ENCODE data around the gene ALCAM.

ALCAM gene

GRCh38 chr3:105527949-105528348 is 161.2 kb downstream of the ALCAM start:
- DNase-seq (ENCODE audit: low read depth in 2 of 2): no peak

GRCh38 chr3:105528955-105529354 is 162.2 kb downstream of the ALCAM start:
- no peak for DNase-seq (ENCODE audit: low read depth in 2 of 2)

- DNase-seq (ENCODE audit: low read depth in 2 of 2): no peak
Observed at GRCh38 chr3:105529456-105529855, 162.7 kb downstream of the ALCAM start.

DNA sequence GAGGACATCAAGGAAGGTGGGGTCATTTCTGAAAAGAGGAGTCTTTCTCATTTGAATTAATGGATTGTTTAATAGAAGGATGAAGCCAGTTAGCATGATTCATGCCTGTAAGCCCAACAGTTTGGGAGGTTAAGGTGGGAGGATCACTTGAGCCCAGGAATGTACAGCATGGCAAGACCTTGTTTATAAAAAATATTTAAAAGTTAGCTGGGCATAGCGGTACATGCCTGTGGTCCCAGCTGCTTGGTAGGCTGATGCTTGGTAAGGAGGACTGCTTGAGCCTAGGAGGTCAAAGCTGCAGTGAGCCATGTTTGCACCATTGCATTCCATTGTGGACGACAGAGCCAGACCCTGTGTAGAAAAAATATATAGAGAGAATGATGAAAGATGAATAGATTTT is 165.5 kb downstream of the ALCAM start:
- DNase-seq (ENCODE audit: low read depth in 2 of 2): no peak

DNA sequence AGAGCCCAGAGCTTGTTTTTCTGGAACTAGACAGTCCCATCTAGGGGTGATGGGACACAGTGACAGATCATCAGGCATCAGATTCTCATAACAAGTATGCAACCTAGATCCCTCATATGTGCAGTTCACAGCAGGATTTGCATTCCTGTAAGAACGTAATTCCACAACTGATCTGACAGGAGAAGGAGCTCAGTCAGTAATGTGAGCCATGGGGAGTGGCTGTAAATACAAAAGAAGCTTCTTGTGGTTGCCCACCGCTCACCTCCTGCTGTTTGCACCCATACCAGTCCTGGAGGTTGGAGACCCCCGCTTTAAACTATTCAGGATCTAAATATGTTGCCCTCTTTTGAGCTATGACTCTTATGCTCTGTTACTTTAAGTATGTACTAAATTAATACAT is 167.3 kb downstream of the ALCAM start:
- DNase-seq (ENCODE audit: low read depth in 2 of 2): no peak

- no peak for DNase-seq (ENCODE audit: low read depth in 2 of 2)
Observed at GRCh38 chr3:105534491-105534890, 167.8 kb downstream of the ALCAM start.

DNA sequence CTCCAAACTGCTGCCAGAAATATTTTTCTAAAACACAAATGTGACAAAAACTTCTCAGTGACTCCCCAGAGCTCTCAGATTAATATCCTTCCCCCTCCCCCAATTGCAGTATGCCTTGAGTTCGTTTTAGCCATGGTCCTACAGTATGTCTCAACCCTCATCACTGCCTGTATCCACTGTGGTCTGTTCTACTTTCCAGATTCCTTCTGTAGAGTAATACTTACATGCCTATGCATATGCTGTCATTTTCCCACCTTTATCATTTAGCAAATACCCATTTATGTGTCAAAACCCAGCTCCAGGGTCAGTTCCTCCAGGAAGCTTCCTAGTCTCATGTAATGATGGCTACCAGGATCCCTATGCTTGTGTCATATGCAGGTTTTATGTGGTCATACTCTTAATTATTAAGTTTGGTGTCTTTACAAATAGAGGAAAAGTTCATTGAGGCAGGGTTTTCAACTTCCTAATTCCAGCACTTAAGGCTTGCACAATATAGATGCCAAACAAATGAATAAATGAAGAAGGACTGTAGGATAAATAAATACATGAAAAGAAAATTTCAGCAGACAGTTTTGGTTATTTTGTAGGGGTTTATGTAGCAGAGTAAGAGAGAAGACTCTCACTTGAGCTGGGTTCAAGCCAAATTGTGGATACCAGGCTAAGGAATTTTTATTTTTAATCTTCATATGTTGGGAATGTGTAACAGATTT is 170.8 kb downstream of the ALCAM start:
- no peak for DNase-seq (ENCODE audit: low read depth in 2 of 2)

DNA sequence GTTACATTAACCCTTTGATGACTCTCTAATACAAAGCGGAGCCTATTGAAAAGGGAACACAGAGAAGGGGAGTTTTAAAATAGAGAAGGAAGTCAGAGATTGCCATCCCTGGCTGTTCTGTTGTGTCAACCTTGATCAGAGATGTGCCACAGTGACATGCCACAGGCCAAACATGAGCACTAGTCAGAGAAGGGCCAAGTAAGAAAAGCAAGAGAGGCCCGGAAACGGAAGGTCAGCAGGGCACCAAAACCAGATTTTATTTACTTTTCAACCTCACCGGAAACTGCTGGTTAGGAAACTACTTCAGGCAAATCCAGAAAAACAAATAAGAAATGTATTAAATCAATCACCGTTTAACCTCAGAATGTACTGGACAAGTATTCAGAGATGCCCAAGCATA is 171.8 kb downstream of the ALCAM start:
- DNase-seq (ENCODE audit: low read depth in 2 of 2): no peak

DNA sequence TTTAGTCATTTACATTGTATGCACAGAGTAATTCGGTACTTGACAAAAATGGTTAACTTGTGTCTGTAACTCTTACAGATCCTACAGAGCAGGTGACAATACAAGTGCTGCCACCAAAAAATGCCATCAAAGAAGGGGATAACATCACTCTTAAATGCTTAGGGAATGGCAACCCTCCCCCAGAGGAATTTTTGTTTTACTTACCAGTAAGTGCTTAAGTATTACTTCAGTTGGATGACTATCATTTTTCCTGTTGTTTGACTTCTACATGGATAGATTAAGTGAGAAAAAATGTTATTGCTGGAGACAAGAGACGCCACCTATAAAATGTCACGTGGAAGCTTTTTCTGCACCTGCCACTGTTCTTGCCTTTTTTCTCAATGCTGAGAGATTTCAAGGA is 173.2 kb downstream of the ALCAM start:
- DNase-seq (ENCODE audit: low read depth in 2 of 2): no peak

- DNase-seq (ENCODE audit: low read depth in 2 of 2): no peak
Observed at GRCh38 chr3:105542282-105543019, 175.7 kb downstream of the ALCAM start.

DNA sequence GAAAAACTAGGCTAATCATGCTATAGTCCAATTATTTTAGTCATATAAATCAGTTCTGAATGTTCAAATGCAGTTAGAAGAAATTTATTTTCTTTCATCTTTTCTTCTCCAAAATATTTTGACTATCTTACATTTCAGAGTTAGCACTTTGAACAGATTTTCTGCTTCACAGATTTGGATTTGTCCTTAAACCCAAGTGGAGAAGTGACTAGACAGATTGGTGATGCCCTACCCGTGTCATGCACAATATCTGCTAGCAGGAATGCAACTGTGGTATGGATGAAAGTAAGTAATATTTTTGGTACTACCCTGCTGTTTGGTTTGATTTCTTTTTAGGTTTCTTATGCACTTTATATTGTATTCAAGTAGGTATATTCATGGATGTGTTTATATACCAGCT is 178.3 kb downstream of the ALCAM start:
- no peak for DNase-seq (ENCODE audit: low read depth in 2 of 2)

DNA sequence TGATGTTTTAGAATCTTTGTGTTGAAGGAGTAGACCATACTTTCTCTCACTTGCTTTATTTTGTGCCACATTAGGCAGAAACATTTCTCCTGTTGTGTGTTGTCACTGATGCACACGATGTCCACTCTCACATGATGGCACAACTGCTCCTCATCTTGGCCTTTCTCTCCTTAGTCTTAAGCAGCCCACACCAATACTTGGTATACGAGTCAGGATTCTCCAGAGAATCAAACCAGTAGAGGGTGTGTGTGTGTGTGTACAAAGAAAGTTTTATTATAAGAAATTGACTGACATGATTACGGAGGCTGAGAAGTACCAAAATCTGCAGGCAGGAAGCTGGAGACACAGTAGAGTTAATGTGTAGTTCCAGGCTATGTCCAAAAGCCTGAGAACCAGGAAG is 187.1 kb downstream of the ALCAM start:
- DNase-seq (ENCODE audit: low read depth in 2 of 2): no peak

DNA sequence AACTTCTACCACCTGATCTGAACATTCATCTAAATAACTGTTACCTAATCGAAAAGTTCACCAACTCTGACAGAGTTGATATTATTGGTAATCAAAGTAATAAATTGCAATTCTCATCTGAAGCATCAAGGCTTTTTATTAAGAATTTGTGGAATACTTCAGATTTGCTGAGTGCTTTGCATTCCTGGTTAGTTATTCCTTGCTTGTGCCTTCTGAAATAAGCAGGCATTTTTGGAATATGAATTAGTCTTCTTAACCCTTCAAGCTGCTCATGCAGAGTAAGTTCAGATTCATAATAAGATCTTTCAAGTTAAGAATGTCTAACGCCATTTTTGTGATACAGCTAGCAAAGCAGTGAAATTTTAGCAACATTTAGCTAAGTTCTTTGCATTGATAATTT is 188.5 kb downstream of the ALCAM start:
- no peak for DNase-seq (ENCODE audit: low read depth in 2 of 2)

GRCh38 chr3:105559856-105560255 is 193.1 kb downstream of the ALCAM start:
- DNase-seq (ENCODE audit: low read depth in 2 of 2): no peak

GRCh38 chr3:105561876-105562275 is 195.2 kb downstream of the ALCAM start:
- no peak for DNase-seq (ENCODE audit: low read depth in 2 of 2)

DNA sequence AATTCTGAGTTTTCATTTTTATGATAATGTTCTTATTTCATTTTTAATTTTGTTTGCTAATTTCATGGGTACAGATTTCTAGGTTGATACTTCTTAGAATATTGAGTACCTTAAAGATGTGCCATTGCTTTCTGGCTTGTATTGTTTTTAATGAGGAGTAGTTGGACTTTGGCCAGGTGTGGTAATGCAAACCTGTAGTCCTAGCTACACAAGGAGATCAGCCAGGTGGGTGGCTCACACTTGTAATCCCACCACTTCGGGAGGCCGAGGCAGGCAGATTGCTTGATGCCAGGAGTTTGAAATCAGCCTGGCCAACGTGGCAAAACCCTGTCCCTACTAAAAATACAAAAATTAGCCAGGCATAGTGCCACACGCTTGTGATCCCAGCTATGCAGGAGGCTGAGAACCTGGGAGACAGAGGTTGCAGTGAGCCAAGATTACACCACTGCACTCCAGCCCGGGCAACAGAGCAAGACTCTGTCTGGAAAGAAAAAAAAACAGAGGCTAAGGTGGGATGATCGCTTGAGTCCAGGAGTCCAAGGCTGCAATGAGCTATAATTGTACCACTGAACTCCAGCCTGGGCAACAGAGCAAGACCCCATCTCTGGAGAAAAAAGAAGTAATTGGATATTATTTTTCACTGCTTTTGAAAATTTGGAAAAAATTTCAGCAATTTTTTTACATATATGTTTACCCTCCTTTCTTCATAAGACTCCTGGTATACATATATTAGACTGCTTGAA is 198.0 kb downstream of the ALCAM start:
- DNase-seq (ENCODE audit: low read depth in 2 of 2): no peak

DNA sequence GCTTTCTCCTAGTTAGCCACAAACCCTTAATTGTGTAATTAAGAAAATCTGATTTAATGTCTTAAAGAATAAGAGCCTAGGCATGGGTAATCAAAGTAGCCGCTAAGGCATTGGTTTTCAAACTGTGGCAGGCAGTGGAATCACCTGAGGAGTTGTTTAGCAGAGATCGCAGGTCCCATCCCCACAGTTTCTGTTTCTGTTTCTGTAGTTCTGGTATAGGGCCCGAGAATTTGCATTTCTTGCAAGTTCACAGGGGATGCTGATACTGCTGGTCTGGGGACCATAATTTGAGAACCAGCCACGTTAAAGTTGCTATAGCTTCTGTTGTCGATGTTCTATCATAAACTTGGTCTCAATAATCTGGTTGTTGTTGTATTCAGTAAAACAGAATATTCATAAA is 204.3 kb downstream of the ALCAM start:
- no peak for DNase-seq (ENCODE audit: low read depth in 2 of 2)

- no peak for DNase-seq (ENCODE audit: low read depth in 2 of 2)
Observed at GRCh38 chr3:105572501-105572900, 205.8 kb downstream of the ALCAM start.

GRCh38 chr3:105579439-105579838 is 212.7 kb downstream of the ALCAM start:
- DNase-seq (ENCODE audit: low read depth in 2 of 2): no peak

- DNase-seq (ENCODE audit: low read depth in 2 of 2): no peak
Observed at GRCh38 chr3:105580296-105580965, 213.7 kb downstream of the ALCAM start.

GRCh38 chr3:105582015-105582414 is 215.3 kb downstream of the ALCAM start:
- no peak for DNase-seq (ENCODE audit: low read depth in 2 of 2)
